Embryonic facial prominence (tissue), 1 donor: ENCODE data around the gene DPM3.
"Not testable (repeated sequence)": the region's sequence is repeated elsewhere in the genome, so short reads cannot be mapped to it uniquely, and the experiment has no call there.

Experiments used
- DNase-seq: peaks from one replicate; pipeline ENCODE4 v3.0.0-alpha.2; 2016; ENCODE audit errors: extremely low spot score

DPM3 gene

DNA sequence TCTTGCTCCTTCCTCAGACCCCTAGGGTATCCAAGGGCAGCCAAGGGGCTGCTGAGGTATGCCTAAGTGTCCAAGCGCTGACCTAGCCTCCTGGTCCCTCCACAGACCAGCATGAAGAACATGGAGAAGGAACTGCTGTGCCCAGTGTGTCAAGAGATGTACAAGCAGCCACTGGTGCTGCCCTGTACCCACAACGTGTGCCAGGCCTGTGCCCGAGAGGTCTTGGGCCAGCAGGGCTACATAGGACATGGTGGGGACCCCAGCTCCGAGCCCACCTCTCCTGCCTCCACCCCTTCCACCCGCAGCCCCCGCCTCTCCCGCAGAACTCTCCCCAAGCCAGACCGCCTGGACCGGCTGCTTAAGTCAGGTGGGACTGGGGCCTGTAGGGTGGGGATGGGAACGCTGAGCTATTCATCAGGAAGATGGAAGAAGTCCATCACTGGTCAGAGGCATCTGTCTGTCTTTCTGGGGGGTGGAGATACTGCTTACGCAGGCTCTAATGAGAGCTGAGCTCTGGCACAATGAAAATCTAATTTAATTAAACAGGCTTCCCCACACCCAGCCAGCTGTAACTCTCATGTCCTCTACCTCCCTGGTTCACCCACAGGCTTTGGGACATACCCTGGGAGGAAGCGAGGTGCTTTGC, 35.1 kb upstream of the DPM3 start:
- DNase-seq, result no peak

DNA sequence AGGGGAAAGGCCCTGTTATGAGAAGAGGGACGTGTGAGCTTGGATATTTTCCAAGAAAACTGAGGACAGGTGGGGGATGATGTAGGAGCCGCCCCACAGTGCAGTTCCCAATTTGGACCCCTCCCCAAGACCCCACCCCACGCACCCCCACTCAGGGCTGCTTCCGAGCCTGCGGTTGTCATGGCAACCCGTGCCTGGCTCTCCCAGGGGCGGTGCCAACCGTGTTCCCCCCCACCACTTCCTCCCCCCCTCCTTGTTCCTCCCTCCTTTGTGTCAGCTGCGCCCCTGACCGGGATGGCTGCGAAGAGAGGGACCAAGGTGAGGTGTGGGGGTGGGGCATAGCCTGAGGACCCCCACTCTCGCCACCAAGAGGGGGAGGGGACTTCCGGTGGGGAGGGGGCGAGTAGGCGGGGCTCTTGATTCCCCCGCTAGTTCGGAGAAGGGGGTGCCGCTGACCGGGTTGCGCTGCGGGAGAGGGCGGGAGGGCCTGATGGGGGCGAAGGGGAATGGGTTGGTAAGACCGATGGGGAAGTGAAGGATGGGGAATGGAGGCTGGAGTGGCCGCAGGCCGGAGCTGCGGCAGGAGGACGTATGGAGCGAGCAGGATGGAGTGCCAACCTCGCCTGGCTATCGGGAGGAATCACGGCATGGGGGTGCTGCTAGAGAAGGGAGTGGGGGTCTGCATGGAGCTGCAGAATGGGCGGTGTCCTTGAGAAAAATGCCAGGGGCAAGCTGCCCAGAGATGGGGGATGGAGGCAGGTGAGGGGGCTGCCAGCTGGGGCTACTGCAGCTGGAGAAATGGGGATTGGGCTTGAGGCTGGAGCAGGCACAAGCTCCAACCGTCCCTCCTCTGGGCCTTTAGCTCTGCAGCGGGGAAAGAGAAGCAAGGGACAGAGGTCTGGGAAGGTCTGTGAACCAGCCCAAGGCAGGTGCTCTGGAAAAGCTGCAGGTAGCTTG, 34.3 kb upstream of the DPM3 start:
- no peak for DNase-seq

- DNase-seq, result no peak
Observed at GRCh38 chr1:155173478-155174323, 33.4 kb upstream of the DPM3 start, which contains the start of gene TRIM46. TSS of gene TRIM46 (plus strand) at chr1:155173849. CDS start at chr1:155173967, 118 bp downstream.

- DNase-seq, result peak; percentile 95
Observed at GRCh38 chr1:155172732-155173477, 32.6 kb upstream of the DPM3 start, which contains the start of gene KRTCAP2. TSS of gene KRTCAP2 (minus strand) at chr1:155173304. CDS start at chr1:155173224, 80 bp downstream.

DNA sequence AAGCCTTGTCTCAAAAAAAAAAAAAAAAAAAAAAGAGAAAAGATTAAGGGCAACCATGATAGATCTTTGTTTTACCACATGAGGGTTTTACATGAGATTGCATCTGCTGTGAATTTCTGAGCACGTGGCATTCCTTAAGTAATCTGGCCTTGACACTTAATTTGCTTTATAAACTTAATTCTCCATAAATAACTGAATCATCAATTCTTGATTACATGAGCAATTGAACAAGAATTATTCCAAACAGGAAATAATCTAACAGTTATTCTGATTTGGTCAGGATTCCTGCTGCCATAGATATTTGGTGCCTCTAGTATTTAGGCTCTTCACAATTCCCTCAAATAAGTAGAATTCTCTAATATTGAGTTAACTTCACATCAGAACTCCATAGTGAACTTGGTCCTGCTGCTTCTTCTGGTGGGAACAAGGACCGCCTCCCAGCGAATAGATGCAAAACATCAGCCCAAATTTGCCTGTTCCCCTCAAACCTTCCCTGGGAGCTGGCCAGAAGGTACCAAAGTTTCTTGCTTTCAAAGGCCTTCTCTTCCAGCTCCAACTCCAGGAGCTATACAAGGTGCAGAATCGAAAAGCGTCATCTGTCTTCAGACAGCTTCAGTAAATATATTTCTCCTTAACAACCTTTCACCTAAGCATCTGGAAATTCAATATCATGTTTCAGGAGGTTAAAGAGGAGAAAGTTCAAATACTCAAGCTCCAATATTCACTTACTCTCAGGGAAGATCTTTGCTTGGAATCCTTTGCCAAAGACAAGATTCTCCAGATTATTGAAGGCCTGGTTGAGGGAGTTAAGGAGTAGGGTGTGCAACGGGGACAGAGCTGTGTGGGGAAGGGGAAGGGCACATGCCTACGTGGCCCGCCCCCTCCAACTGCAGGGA, 31.8 kb upstream of the DPM3 start:
- DNase-seq, result no peak

GRCh38 chr1:155170806-155171205, 30.5 kb upstream of the DPM3 start:
- no peak for DNase-seq

GRCh38 chr1:155170101-155170785, 29.9 kb upstream of the DPM3 start:
- no peak for DNase-seq

- no peak for DNase-seq
Observed at GRCh38 chr1:155169541-155169940, 29.2 kb upstream of the DPM3 start.

DNA sequence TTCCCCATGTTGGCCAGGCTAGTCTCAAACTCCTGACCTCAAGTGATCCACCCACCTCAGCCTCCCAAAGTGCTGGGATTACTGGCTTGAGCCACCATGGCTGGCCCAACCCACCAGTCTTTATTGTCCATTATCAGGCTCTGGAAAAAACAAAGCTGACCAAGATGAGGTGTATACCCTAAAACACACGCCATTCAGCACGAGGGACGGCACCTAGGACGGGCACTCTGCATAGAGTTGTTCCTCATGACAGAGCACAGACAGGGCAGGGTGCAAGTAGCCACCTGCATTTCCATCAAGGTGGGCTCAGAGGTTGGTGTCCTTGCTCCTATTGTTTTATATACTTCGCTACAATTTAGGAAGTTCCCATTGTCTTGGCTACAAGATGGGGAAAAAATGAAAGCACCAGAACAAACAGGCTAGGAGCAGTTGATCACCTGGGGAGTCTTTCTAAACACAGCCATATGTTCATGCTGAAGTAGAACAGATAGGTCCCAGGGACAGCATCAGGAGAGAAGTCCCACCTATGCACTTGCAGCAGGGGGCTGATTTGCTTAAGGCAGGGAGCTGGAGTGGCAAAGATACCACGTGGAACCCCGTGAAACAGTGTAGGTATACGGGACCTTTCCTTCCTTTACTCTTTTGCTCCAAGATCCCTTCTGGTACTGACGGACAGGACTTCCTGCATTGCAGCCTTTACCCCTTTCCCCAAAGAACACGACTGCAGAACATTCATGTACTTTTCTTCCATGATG, 28.3 kb upstream of the DPM3 start:
- no peak for DNase-seq

DNA sequence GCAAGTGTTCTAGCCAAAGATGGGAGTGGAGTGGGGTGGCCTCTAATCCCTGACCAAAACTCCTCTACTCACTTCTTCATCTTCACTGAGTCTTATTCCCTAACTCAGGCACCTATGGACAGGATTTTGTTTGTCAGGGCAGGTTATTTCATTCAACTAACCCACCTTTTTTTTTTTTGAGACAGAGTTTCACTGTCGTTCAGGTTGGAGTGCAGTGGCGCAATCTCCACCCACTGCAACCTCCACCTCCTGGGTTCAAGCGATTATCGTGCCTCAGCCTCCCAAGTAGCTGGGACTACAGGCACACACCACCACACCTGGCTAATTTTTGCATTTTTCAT, 27.7 kb upstream of the DPM3 start:
- DNase-seq, result not testable (repeated sequence)

DNA sequence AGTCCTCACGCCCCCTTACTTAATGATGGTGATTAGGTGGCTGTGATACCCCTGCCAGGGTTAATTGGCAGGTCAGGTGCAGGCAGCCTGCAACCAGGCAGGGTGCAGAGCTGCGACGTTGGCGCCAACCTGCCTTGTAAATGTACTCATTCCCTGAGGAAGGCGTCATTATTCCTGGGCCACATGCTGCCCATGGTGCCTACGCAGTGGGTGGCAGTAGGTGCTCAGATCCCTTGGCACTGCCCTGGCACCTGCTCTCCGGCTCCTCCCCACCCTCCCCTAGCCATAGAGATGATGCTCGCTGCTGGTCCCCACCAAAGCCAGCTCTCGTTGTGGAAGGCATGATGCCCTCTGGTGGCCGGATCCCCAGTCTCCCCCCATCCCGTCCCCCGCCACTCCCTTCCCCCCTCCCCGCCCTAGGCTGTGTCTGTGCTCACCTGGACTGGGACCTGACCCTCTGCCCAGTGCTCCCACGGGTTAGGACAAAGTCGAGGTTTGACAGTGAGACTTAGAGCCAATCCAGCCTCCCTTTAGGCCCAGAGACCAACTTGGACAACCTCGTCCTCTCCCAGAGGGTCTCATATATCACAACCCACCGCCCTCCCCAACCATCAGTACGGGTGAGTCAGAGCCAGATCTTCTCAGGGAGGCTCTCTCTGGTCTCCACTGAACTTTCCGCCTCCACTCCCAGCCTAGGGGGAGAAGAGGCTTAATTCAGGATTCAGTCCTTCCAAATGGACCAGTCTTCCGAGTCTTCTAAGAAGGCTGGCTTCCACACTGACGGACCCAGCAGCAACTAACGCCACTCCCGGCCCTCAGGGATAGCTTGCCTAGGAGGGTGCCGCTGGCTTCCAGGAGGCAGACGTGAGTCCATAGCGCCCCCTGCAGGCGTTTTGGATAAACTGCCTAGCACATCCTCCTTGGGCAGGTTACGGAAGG, 27.1 kb upstream of the DPM3 start:
- DNase-seq, result no peak

- no peak for DNase-seq
Observed at GRCh38 chr1:155166471-155167165, 26.3 kb upstream of the DPM3 start.

- DNase-seq, result no peak
Observed at GRCh38 chr1:155166051-155166470, 25.7 kb upstream of the DPM3 start.

DNA sequence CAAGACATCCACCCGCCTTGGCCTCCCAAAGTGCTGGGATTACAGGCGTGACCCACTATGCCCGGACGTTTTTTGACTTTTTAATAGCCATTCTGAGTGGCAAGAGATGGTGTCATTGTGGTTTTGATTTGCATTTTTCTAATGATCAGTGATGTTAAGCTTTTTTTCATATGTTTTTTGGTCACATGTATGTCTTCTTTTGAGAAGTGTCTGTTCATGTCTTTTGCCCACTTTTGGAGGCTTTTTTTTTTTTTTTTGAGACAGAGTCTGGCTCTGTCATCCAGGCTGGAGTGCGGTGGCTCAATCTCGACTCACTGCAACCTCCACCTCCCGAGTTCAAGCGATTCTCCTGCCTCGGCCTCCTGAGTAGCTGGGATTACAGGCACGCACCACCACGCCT, 24.3 kb upstream of the DPM3 start:
- not testable (repeated sequence) for DNase-seq

DNA sequence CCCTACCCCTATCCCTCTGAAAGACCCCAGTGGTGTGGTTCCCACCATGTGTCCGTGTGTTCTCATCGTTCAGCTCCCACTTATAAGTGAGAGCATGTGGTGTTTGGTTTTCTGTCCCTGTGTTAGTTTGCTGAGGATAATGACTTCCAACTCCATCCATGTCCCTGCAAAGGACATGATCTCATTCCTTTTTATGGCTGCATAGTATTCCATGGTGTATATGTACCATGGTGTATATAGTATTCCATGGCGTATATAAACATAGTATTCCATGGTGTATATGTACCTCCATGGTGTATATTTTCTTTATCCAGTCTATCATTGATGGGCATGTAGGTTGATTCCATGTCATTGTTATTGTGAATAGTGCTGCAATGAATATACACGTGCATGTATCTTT, 23.5 kb upstream of the DPM3 start:
- DNase-seq, result not testable (repeated sequence)

- not testable (repeated sequence) for DNase-seq
Observed at GRCh38 chr1:155162631-155163030, 22.3 kb upstream of the DPM3 start.

- no peak for DNase-seq
Observed at GRCh38 chr1:155160128-155160527, 19.8 kb upstream of the DPM3 start.
